Endothelial cell (in vitro differentiated cells): Measurements from ENCODE around the gene RNASE7. TPM values are rescaled to one million over a fixed set of nuclear protein-coding genes. Genes with fewer than 3 reads are reported as not detected.

Experiments used
- DNase-seq: peaks from one replicate; pipeline ENCODE4 v3.0.0; 2021; ENCODE audit warnings: low spot score
- H3K27ac Mint-ChIP-seq: one replicate; pipeline ENCODE4 v1.8.0; 2021; ENCODE audit warnings: mixed read lengths, inconsistent platforms; ENCODE audit not compliant: unreplicated experiment
- H3K27me3 Mint-ChIP-seq: one replicate; pipeline ENCODE4 v1.8.0; 2021; ENCODE audit warnings: mild to moderate bottlenecking, moderate library complexity, mixed read lengths, inconsistent platforms; ENCODE audit not compliant: unreplicated experiment
- H3K36me3 Mint-ChIP-seq: one replicate; pipeline ENCODE4 v1.8.0; 2021; ENCODE audit warnings: mild to moderate bottlenecking, low read depth, mixed read lengths, inconsistent platforms; ENCODE audit not compliant: unreplicated experiment
- H3K4me1 Mint-ChIP-seq: one replicate; pipeline ENCODE4 v1.8.0; 2021; ENCODE audit warnings: mild to moderate bottlenecking, mixed read lengths, inconsistent platforms; ENCODE audit not compliant: unreplicated experiment
- H3K4me3 Mint-ChIP-seq: one replicate; pipeline ENCODE4 v1.8.0; 2021; ENCODE audit warnings: mild to moderate bottlenecking, mixed read lengths, inconsistent platforms; ENCODE audit not compliant: unreplicated experiment
- H3K9me3 Mint-ChIP-seq: one replicate; pipeline ENCODE4 v1.8.0; 2021; ENCODE audit warnings: mixed read lengths, inconsistent platforms; ENCODE audit not compliant: unreplicated experiment
- CTCF ChIP-seq: fragments of 200-600 bp; sonication (generic); IDR thresholded peaks from one replicate; pipeline ENCODE4 v1.5.0; 2021; ENCODE audit warnings: antibody characterized with exemption; ENCODE audit not compliant: unreplicated experiment
- total RNA-seq: library from RNA; stranded (reverse); fragmentation: NEBNext Ultra II Directional; extraction: Animal tissue kit (Norgen Biotek cat#: 25700); gene quantifications from one replicate; pipeline ENCODE4 v1.2.1, GENCODE V29; 2021; ENCODE audit not compliant: unreplicated experiment

Gene RNASE7
- total RNA-seq, 1 donor from 2014 or later = not detected

- TF ChIP-seq CTCF = no peak
- peaks cover 8% of the 10 kb centered on the region for H3K27me3 Mint-ChIP-seq
- peaks cover 18% of the 10 kb centered on the region for H3K4me1 Mint-ChIP-seq
- no peaks in the 10 kb centered on the region for H3K9me3 Mint-ChIP-seq
- peaks cover 29% of the 10 kb centered on the region for H3K36me3 Mint-ChIP-seq
- no peak overlapping the region for H3K4me3 Mint-ChIP-seq
- DNase-seq = no peak
- H3K27ac Mint-ChIP-seq = no peak overlapping the region
These were observed 23.9 kb upstream of the RNASE7 start for GRCh38 chr14:21018286-21018685.

- H3K27me3 Mint-ChIP-seq = peaks cover 7% of the 10 kb centered on the region
- H3K4me1 Mint-ChIP-seq = peaks cover 22% of the 10 kb centered on the region
- no peak for TF ChIP-seq CTCF
- no peak overlapping the region for H3K4me3 Mint-ChIP-seq
- H3K36me3 Mint-ChIP-seq = peaks cover 29% of the 10 kb centered on the region
- DNase-seq = no peak
- no peak overlapping the region for H3K27ac Mint-ChIP-seq
- H3K9me3 Mint-ChIP-seq = no peaks in the 10 kb centered on the region
These were observed 23.4 kb upstream of the RNASE7 start for GRCh38 chr14:21018781-21019180.

- H3K4me1 Mint-ChIP-seq = peaks cover 28% of the 10 kb centered on the region
- TF ChIP-seq CTCF = no peak
- no peak overlapping the region for H3K27ac Mint-ChIP-seq
- H3K36me3 Mint-ChIP-seq = peaks cover 29% of the 10 kb centered on the region
- H3K9me3 Mint-ChIP-seq = no peaks in the 10 kb centered on the region
- no peak for DNase-seq
- peaks cover 6% of the 10 kb centered on the region for H3K27me3 Mint-ChIP-seq
- no peak overlapping the region for H3K4me3 Mint-ChIP-seq
These were observed 22.8 kb upstream of the RNASE7 start for GRCh38 chr14:21019366-21019765.

- Mint-ChIP-seq H3K4me1 (peaks cover 30% of the 10 kb centered on the region), H3K27ac (no peak overlapping the region), H3K9me3 (no peaks in the 10 kb centered on the region), H3K27me3 (peaks cover 1% of the 10 kb centered on the region), H3K36me3 (peaks cover 29% of the 10 kb centered on the region), H3K4me3 (peak overlapping the region; percentile 39)
- DNase-seq = no peak
- no peak for TF ChIP-seq CTCF
These were observed 21.1 kb upstream of the RNASE7 start for GRCh38 chr14:21020977-21021545.

- H3K4me1 Mint-ChIP-seq = peaks cover 32% of the 10 kb centered on the region
- H3K4me3 Mint-ChIP-seq = peak overlapping the region; percentile 45
- H3K36me3 Mint-ChIP-seq = peaks cover 19% of the 10 kb centered on the region
- H3K27ac Mint-ChIP-seq = peak overlapping the region; percentile 38
- no peak for TF ChIP-seq CTCF
- peaks cover 8% of the 10 kb centered on the region for H3K27me3 Mint-ChIP-seq
- no peaks in the 10 kb centered on the region for H3K9me3 Mint-ChIP-seq
- DNase-seq = no peak
These were observed 19.5 kb upstream of the RNASE7 start for GRCh38 chr14:21022686-21023085.
